Activated CD4-positive, alpha-beta T cell treated with anti-CD3 and anti-CD28 coated beads, Interleukin-2, Interleukin-4, amounts not matched to agents 100 ng/mL and 50 ng/mL, durations not matched to agents 16 hours and 8 hours (primary cell): ENCODE data around the gene CD8B2.
"Not testable (repeated sequence)": the region's sequence is repeated elsewhere in the genome, so short reads cannot be mapped to it uniquely, and the experiment has no call there.

Experiments
- DNase-seq: peaks from one replicate; pipeline ENCODE4 v3.0.0-alpha.2; 2020; ENCODE audit warnings: low spot score

CD8B2 gene

DNA sequence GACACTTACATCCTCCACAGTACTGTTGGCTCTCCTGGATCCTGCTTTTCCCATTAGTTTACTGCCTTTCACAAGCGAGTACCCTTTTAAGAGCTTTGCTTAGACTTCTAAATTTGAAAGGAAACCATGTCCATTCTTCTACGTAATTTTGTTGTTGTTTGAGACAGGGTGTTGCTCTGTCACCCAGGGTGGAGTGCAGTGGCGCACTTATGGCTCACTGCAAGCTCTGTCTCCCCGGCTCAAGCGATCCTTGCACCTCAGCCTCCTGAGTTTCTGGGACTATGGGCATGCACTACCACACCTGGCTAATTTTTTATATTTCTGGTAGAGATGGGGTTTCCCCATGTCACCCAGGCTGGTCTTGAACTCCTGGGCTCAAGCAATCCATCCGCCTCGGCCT, 24.8 kb downstream of the CD8B2 start:
- DNase-seq: not testable (repeated sequence)

GRCh38 chr2:106513391-106513790, 26.2 kb downstream of the CD8B2 start:
- DNase-seq: not testable (repeated sequence)

GRCh38 chr2:106514827-106515226, 27.7 kb downstream of the CD8B2 start:
- not testable (repeated sequence) for DNase-seq

GRCh38 chr2:106516436-106516835, 29.3 kb downstream of the CD8B2 start:
- DNase-seq: no peak

DNA sequence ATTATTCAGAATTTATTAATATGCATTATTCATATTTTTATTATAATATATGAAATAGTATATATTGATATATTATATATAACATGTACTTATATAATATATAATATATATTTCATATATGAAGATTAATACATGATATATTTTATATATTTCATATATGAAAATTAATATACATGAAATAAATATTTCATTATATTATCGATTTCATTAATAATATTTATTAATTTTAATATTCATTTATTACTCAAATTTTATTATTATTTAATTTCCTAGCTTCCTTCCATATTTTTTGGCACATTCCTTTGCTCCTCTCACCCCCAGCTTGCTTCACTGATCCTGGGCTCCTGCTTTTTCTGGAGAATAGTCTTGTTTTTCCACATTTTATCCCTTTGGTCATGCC, 29.7 kb downstream of the CD8B2 start:
- DNase-seq: no peak

- no peak for DNase-seq
These were observed 30.2 kb downstream of the CD8B2 start for GRCh38 chr2:106517329-106517728.

- no peak for DNase-seq
These were observed 32.6 kb downstream of the CD8B2 start for GRCh38 chr2:106519767-106520166.

DNA sequence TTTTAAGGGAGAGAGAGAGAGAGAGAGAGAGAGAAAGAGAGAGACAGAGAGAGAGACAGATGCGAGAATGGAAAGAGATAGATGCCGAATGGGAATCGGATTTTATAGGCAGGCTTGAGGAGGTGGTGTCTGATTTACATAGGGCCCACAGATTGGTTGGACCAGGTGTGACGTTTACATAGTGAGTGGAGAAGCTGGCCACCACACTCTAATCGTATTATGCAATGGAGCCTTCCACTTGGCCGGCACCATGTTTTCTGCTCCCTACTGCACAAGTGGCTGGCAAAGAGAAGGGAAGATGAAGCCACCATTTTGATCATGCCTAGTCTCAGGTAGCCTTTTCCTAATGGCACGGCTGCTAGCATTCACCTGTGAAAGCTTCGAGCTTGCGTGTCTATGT, 33.9 kb downstream of the CD8B2 start:
- no peak for DNase-seq

GRCh38 chr2:106523976-106524665, 37.0 kb downstream of the CD8B2 start:
- no peak for DNase-seq

- DNase-seq: no peak
These were observed 43.7 kb downstream of the CD8B2 start for GRCh38 chr2:106530866-106531265.

- DNase-seq: no peak
These were observed 44.6 kb downstream of the CD8B2 start for GRCh38 chr2:106531676-106532214.

GRCh38 chr2:106532236-106532635, 45.1 kb downstream of the CD8B2 start:
- no peak for DNase-seq

DNA sequence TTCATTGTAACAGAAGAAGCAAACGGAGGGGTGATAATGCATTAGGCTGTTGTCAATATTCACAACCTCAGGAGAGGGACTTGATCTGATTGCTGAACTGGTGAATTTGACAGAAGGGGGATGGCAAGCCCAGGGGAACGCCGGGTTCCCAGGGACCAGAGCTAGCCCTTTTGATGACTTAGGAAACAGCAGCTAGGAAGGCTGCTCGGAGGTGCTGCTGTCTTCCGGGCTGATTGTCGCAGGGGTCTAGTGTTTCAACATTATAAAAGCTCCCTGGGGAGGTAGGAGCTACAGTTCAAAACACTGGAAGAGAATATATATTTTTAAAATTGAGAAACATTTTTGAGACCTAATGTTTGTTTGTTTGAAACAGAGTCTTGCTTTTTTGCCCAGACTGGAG, 47.3 kb downstream of the CD8B2 start:
- DNase-seq: no peak

- no peak for DNase-seq
These were observed 49.3 kb downstream of the CD8B2 start for GRCh38 chr2:106536490-106536889.

DNA sequence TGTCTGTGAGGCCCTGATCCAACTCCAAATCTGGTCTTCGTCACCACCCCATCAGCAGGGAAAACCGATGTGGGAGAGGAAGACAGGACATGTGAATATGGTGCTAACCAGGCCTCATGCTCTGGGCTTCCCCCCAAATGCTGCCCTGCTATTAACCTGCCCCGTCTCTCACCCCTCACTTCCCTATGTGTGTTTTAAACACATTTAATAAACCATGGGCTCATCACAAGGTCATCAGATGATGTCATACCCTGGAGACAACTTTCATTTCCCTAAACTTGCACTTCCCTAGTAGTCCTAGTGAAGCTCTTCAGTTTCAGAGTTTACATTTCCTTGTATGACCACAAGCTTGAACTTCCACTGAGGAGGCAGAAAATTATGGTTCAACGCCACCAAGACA, 49.9 kb downstream of the CD8B2 start:
- no peak for DNase-seq

- DNase-seq: no peak
These were observed 50.6 kb downstream of the CD8B2 start for GRCh38 chr2:106537791-106538191.

DNA sequence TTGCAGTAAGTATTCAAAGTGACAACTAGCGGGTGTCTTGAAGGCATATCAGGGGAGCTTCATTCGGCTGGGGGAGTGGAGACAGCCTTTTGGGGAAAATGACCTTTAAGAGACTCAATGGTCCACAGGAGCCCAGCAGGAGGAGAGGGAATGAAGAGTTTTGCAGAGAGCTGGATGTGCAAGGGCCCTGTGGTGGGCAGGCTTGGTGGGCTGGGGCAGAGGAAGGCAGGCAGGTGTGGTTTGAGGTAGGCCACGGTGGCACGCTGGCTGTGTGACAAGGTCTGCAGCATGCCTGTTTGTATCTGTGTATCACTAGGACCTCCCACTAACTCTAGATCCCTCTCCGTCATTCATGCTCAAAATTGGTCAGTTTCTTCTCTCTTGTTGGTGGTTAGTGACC, 53.7 kb downstream of the CD8B2 start:
- no peak for DNase-seq

- no peak for DNase-seq
These were observed 54.2 kb downstream of the CD8B2 start for GRCh38 chr2:106541333-106541732.

- DNase-seq: peak; percentile 76
These were observed 55.7 kb downstream of the CD8B2 start for GRCh38 chr2:106542746-106543359.

GRCh38 chr2:106545007-106545406, 57.8 kb downstream of the CD8B2 start:
- no peak for DNase-seq

DNA sequence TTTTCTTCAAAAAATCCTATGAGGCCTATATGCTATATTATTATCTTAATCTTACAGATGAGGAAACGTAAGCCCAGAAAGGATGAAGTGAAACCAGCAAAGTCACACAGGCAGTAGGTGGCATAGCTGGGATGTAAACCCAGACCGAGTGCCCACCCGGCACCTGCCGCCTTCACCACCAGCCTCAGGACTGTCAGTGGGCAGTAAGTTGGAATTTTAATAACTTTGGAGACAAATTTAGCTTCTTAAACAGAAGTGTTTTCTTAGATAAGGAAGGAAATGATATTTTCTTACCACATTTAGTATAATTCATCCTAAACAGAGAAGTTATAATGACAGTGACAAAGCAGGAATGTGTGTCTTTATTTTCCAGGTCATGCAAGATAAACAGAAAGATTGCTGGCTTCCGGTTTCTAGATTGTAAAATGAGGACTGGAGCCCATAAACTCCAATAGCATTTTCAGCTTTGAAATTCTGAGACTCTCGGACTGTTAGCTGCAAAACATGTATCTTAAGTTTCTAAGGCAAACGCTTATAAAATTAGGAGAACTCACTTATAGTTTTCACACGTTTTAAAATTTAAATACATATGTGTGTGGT, 59.3 kb downstream of the CD8B2 start:
- DNase-seq: no peak

GRCh38 chr2:106547164-106547903, 60.2 kb downstream of the CD8B2 start:
- DNase-seq: no peak
